22Rv1 (cell line): ENCODE measurements around the gene CPNE5.

ENCODE experiments used
- H3K27ac ChIP-seq: fragments of 450-650 bp; 2 replicates; pipeline ENCODE4 v1.5.1; 2017
- CTCF ChIP-seq: fragments of 450-650 bp; IDR thresholded peaks from 2 replicates; pipeline ENCODE4 v1.5.1; 2017; ENCODE audit warnings: mild to moderate bottlenecking
- ZFX ChIP-seq: fragments of 450-650 bp; IDR thresholded peaks from 2 replicates; pipeline ENCODE4 v1.6.1; 2017; ENCODE audit warnings: antibody characterized with exemption, borderline replicate concordance

Gene CPNE5

DNA sequence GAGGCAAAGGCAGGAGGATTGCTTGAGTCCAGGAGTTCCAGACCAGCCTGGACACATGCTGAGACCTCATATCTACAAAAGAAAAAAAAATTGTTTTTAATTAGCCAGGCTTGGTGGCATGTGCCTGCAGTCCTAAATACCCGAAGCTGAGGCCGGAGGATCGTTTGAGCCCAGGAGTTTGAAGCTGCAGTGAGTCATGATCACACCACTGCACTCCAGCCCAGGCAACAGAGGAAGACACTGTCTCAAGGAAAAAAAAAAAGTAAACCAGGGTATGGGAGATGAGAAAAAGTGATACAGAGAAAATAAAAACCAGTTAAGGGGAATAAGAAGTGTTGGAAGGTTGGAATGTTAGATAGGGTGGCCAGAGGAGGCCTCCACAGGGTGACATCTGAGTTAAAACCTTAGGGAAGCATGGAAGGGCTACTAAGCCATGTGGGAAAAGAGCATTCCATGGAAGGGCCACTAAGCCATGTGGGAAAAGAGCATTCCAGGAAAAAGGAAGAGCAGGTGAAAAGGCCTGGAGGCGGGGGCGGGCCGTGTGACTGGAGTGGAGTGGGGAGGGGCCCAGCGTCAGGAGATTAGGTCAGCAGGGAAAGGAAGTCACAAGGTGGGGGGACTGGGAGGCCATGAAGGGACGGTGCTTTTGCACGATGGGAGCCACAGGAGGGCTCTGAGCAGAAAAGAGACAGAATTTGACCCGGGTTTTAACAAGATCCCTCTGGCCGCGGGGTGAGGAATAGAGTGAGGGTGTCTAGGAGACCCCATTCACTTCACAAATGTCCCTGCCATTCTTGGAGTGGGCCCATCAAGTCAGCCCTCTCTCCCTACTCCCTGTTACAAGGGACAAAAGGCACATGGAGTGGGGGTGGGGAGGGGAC lies 18.3 kb downstream of the CPNE5 start:
- no peak overlapping the region for H3K27ac ChIP-seq
- no peak for TF ChIP-seq ZFX
- TF ChIP-seq CTCF, result no peak

DNA sequence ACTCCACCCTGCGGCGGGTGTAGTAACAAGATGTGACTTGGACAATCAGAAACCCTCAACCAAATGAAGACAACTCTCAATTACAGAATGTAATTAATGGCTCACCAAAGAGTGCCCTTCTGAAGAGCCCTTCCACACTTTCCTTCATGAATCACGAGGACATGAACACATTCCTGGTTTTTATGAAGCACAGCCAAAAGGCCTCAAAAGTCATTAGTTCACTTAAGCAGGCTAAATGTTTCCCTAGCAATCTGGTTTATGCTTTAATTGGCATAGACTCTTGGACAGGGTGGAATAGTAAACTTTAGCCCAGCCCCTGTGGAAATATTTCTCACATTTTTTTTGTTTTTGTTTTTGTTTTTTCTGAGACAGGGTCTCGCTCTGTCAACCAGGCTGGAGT lies 20.5 kb downstream of the CPNE5 start:
- TF ChIP-seq ZFX (no peak), CTCF (no peak)
- no peak overlapping the region for H3K27ac ChIP-seq

DNA sequence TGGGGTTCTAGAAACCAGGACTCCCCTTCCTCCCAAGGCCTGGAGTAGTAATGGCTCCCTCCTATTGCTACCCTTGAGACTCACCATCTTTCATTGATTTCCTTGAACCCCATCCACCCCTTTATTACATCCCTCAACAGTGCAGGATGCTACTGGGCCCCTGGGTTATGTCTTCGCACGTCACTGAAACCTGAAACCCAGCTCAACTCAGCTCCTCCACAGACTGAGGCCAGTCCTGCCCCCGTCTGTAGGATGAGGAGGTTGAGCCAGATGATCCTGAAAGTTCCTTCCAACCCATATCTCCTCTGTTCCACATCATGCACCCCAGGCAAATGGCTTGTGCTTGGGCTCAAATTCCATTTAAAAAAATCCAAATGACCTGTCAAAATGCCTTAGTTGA lies 21.4 kb downstream of the CPNE5 start:
- TF ChIP-seq ZFX (no peak), CTCF (no peak)
- no peak overlapping the region for H3K27ac ChIP-seq

DNA sequence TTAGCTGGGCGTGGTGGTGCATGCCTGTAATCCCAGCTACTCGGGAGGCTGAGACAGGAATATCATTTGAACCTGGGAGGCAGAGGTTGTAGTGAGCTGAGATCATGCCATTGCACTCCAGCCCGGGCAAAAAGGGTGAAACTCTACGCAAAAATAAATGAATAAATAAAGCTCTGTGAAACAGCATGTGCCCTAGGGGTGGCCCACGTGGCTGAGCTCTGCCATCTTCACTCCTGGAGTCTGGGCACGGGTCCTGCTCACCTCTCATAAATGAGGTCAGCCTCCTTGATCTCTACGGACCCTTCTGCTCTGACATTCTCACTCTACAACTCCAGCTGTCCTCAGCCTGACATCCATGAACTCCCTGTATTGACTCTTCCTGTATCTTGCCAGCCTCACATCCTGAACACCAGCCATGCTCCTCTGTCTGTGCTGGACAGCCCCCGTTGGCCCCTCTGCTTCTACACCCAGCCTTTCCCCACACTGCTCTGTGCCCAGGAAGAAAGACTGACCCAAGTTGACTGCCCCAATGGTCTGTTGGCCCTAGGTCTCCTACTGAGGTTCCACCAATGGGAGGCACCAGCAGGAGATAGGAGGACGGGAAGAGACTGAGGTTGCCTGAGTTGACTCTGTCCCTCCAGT lies 21.9 kb downstream of the CPNE5 start:
- H3K27ac ChIP-seq, result no peak overlapping the region
- TF ChIP-seq CTCF, result no peak
- TF ChIP-seq ZFX, result no peak

GRCh38 chr6:36815962-36816735 lies 23.1 kb downstream of the CPNE5 start:
- TF ChIP-seq CTCF, result no peak
- TF ChIP-seq ZFX, result no peak
- H3K27ac ChIP-seq, result no peak overlapping the region

GRCh38 chr6:36814249-36814648 lies 25.0 kb downstream of the CPNE5 start:
- H3K27ac ChIP-seq, result no peak overlapping the region
- TF ChIP-seq CTCF (no peak), ZFX (no peak)
